GM21576 (cell line): Measurements from ENCODE around the gene NMT1.

Experiments
- ATAC-seq: cut with Tn5 transposase; IDR thresholded peaks from one replicate; pipeline ENCODE4 v1.9.1; 2021; ENCODE audit warnings: mild to moderate bottlenecking, moderate library complexity; ENCODE audit not compliant: unreplicated experiment

Gene NMT1

GRCh38 chr17:45149037-45149668 is 88.0 kb downstream of the NMT1 start:
- ATAC-seq: no peak

DNA sequence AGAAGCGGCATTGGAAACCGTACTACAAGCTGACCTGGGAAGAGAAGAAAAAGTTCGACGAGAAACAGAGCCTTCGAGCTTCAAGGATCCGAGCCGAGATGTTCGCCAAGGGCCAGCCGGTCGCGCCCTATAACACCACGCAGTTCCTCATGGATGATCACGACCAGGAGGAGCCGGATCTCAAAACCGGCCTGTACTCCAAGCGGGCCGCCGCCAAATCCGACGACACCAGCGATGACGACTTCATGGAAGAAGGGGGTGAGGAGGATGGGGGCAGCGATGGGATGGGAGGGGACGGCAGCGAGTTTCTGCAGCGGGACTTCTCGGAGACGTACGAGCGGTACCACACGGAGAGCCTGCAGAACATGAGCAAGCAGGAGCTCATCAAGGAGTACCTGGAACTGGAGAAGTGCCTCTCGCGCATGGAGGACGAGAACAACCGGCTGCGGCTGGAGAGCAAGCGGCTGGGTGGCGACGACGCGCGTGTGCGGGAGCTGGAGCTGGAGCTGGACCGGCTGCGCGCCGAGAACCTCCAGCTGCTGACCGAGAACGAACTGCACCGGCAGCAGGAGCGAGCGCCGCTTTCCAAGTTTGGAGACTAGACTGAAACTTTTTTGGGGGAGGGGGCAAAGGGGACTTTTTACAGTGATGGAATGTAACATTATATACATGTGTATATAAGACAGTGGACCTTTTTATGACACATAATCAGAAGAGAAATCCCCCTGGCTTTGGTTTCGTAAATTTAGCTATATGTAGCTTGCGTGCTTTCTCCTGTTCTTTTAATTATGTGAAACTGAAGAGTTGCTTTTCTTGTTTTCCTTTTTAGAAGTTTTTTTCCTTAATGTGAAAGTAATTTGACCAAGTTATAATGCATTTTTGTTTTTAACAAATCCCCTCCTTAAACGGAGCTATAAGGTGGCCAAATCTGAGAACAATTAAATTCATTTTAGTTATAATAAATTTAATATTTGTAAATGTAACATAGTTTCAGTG is 88.8 kb downstream of the NMT1 start:
- no peak for ATAC-seq

GRCh38 chr17:45150911-45151809 is 90.0 kb downstream of the NMT1 start:
- no peak for ATAC-seq

- ATAC-seq: no peak
Measured at GRCh38 chr17:45155029-45155428, 93.9 kb downstream of the NMT1 start.

- ATAC-seq: no peak
Measured at GRCh38 chr17:45155483-45155882, 94.4 kb downstream of the NMT1 start.

- ATAC-seq: no peak
Measured at GRCh38 chr17:45156242-45156641, 95.1 kb downstream of the NMT1 start.
